NCI-H1417 treated with DMSO at 0.1 percent for 48 hours (cell line): ENCODE data around the gene ZC3H18.
A peak's percentile ranks its signal among the peaks of the same experiment; 100 is the strongest.

Experiments
- DNase-seq: peaks from one replicate; lab custom pipeline; 2025; lab: John Stamatoyannopoulos, UW

ZC3H18 gene

DNA sequence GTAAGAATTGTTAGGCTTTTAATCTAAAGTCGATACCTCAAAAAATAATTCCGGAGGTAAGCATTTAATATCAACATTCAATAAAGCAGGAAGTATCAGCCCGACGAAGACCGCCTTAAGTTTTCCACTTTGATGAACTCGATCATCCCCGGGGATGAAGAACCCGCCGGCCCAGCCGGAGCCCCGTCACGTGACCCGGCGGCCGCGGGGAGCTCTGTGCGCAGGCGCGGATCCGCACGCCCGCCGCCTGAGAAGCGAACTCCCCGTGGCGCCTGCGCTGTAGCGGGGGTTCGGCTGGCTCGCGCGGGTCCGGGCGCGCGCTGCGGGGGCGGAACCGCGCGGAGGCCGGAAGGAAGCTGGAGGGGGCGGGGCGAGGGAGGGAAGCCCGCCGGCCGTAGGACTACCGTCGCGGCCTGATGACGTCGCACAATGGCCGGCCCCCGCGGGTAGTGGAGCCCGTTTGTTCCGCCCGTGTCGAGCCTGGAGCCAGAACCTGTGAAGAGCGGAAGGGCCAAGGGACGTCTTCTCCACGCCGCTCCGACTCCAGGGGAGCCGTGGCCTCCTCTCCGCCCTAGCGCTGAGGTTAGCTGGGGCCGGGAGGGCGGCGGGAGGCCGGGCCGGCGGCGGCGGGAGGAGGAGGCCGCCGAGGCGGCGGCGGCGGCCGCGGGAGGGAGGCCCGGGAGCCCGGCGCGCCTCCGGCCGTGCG, at the start of gene ZC3H18:
ZC3H18 (plus strand) TSS at position 419 of the 706 bp plus-strand sequence. CDS start 6,721 bp downstream, outside the sequence.
- DNase-seq: peak; percentile 67

DNA sequence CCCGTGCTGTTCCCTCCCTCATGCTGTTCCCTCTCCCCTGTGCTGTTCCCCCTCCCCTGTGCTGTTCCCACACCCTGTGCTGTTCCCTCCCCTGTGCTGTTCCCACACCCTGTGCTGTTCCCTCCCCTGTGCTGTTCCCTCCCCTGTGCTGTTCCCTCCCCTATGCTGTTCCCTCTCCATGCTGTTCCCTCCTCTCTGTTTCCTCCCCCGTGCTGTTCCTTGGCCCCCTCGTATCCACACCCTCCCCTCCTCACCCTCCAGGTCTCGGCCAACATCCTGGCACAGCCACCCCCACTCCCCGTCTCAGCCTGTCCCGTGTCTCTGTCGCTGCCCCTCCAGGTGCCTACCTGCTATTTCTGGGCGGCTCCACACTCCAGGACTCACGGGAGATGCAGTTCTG, 48.5 kb upstream of the ZC3H18 start:
- no peak for DNase-seq

DNA sequence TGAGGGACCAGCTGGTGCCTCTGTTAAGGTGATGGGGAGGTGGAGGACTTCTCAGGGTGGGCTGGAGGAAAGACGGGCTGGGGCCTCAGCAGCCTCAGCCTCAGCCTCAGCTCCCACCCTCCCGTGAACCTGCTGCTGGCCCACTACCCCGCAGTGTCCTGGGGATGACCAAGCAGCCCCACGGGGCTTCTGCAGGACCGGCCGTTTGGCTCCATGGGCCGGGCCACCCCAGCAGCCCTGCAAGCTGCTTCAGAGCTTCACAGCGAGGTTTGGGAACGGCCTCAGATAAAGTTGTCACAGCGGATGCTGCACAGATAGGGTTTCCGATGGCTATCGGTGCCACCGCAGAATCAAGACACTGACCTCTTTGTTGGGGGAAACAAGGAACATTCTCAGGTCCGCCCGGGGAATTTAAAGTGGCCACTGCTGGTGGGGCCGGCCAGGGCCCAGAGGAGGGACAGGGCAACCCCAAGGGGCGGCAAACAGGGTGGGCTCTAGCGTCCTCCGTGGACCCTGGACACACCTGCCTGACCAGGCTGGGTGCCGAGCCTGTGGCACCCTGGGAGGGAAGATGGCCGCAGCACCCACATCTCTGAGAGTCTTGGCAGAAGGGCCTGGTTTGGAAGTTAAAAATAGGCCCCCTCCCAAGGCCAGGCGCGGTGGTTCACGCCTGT, 47.8 kb upstream of the ZC3H18 start:
- DNase-seq: no peak

DNA sequence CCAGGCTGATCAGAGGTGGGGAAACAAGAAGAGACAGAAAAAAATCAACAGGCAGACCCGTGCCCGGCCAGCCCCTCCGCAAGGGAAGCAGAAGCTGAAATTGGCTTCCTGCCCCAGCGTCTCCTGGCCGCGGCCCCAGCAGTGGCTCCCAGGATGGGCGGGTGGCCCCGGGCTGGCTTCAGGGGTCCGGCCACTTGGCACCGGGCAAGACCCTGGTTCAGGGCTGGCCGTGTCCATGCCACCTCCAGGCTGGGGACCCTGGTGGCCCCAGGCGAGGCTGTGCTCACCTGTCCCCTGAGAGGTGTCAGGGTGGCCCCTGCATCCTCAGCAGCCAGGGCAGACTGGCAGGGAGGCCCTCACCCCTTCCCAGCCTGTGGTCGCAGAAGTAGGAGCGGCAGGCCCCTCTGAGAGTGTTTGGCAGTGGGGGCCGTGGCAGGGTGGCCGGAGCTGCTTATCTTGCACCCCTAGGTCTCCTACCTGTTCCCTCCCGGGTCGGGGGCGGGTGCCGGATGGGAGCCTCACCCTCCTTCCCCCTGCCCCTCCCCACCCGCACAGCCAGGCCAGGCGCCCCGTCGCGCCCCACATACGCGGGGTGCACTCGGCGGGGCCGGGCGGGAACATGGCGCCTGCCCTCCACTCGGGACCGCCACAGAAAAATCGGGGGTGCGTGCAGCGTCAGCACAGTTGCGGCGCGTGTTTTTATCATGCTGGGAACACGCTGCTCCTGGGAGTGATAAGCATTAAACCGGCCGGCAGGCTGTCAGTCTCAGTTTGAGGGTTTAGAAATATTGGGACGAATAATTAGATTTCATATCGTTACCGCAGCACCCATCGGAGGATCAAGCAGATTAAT, 46.7 kb upstream of the ZC3H18 start:
- no peak for DNase-seq

DNA sequence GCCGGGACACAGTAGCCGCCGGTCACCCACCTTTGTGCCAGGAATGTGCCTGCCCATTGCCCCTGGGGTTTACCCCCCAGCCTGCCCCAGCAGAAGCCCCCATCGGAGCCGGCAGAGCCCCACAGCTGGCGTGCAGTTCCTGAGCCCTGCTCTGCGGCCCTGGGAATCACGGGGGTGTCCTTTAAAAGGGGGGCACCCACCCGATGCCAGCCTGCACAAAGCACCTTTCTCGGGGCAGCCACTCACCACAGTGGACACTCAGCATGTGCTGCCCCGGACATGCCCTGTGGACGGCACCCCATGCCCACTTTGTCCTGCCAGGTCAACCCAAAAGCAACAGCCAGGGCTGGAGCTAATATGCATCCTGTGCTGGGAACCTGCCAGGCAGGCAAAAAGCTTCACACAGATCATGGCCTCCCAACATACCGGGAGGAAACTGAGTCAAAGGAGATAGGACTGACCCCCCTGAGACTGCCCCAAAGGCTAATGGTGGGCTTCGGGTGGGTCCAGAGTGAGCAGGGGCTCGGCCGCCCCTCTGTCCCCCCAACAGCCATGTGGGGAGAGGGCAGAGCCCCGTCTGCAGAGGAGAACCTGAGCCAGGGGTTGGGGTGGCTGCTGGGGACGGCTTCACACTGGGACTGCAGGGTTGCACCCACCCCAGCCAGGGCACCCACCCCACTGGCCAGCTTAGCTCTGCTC, 45.8 kb upstream of the ZC3H18 start:
- no peak for DNase-seq

DNA sequence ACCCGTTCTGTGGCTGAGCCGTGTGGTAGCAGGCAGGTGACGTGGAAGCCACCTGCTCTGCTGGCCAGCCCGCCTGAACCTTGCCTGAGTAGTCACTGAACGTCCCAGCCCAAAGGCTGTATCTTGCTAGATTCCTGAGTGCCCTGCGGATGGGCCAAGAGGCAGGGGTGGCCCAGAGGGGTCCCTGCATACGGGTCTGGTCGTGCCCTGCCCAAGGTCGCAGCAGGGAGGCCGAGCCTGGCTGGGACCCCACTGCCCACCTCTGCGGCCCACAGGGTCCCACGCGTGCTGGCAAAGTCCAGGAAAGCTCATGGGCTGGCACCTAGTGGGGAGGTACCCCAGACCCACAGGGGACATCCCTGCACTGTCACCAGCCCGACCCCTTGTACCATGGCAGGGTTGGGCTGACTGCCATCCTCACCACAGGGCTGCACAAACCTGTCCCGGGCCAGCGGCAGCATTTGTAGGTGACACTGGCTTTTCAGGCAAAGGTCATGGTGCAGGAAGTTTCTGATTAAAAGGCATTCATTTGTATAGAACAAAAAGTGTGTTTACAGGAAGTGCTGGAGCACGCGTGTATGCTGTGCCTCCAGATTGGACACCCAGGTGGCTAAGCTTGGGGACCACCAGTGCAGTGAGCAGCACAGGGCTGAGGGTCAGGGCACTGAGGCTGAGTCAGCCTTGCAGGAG, 45.1 kb upstream of the ZC3H18 start:
- no peak for DNase-seq

DNA sequence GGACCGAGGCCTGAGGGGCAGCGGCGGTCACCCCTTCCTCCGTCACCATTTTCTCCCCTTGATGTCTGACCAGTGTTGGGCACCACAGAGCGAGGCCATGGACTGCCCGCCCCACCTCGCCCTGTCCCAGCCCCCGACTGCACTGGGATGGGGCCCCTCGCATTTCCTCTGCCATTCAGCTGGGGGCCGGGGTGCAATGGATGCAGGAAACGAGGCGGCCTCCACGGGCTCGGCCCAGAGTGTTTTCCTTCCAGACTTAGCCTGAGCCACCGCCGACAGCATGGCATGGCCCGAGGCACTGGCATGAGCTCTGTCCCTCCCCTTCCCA, 44.6 kb upstream of the ZC3H18 start:
- DNase-seq: no peak

DNA sequence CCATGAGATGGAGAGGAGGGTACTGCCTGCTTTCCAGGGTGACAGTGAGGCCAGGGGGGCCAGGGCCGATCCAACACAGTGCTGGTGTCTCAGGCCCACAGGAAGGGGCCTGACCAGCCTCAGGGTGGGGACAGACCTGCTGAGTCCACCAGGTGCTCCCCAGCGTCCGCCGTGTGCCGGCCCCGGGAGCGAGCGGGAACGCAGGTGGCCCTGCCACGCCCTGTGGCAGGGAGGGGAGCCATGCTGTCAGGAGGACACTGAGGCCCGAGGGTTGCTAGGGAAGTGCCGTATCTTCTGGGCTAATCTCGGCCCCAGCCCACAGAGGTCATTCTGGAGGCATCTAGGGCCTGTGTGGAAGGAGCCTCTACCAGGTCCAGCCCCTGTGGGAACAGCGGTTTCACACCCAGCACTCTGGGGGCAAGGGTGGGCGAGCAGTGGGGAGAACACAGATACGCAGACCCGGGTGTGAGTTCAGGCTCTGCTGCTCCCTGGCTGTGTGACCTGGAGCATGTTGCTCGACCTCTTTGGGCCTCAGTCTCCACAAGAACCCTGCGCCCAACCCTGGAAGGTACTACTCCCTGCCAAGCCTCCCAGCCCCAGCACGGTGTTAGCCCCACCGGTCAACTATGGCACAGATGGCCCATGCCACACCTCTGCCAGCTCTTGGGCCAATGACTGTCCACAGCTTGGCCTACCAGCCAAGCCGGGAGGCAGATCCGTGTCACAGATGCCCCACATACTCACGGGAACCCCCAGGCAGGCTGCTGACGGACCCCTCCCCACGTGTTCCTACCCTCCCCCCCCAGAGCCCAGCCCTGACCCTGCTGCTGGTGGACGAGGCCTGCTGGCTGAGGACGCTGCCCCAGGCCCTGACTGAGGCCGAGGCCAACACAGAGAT, 43.9 kb upstream of the ZC3H18 start:
- DNase-seq: no peak

DNA sequence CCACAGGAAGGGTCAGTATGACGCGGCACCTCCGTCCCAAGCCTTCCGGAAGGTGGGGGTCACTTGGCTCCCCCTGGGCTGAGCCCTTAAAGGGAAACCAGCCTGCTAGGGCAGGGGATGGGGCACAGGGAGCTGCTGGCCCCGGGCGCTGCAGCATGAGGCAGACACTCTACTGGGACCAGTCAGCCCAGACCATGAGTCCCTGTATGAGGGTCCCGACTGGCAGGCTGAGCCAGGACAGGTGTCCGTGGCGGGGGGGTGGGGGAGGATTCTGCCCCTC, 43.4 kb upstream of the ZC3H18 start:
- no peak for DNase-seq

DNA sequence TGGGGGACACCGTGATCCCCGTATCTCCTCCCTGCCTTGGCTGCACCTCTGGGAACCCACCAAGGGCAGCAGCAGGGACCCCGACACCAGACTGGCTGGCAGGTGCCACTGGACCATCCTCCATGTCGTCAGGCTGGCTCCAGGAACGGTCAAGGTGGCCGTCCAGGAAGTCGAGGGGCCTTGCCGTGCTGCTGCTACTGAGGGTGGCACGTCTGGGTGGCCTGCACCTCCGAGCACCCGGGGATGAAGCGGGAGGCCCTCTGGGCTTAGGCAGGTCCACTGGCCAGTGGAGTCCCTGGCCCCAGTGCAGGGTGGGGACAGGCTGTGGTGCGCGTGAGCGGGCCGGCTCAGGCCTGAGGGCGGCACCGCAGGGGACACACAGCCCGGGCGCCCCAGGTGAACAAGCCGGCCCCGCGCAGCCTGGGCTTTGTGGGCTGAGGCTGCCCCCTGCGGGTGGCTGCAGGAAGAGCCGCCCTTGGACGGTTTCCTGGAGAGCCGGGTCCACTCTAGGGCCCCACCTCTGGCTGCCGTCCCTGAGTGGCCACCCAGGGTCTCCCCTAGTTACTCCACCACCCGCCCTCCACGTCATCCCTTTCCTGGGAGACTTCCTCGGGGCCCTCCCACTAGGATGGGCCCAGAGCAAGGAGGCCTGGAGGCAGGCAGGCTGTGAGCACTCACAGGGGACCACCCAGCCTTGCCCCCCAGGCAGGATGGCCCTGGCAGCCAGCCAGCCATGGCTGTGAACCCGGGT, 42.8 kb upstream of the ZC3H18 start:
- DNase-seq: no peak

DNA sequence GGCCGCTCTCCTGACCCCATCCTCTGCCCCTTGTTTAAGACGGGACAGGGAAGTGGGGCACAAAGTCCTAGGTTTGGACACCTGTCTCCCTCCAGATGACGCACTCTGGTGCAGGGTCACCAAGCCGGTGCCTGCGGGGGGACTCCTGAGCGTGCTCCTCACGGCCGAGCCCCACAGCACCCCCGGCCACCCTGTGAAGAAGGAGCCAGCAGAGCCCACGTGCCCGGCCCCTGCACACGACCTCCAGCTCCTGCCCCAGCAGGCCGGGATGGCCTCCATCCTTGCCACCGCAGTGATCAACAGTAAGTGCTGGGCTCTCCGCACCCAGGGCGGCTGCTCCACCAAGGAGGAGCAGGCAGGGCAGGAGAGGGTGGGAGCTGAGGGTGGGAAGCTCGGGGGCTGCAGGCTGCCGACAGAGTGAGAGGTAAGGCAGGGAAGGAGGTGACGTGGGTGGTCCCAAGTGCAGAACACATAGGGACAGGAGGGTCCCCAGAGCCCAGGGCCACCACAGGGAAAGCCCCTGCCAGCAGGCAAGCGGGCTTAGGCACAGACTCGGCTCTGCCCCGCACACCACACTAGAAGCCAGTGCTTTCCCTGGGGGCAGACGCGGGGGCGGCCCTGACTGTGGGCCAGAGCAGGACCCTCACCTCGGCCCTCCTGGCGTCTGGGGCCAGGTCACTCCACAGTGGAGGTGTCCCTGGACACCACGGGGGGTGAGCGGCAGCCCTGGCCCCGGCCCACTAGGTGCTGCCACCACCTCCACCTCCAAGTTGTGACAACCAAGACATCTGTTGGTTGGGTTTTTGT, 42.1 kb upstream of the ZC3H18 start:
- no peak for DNase-seq

DNA sequence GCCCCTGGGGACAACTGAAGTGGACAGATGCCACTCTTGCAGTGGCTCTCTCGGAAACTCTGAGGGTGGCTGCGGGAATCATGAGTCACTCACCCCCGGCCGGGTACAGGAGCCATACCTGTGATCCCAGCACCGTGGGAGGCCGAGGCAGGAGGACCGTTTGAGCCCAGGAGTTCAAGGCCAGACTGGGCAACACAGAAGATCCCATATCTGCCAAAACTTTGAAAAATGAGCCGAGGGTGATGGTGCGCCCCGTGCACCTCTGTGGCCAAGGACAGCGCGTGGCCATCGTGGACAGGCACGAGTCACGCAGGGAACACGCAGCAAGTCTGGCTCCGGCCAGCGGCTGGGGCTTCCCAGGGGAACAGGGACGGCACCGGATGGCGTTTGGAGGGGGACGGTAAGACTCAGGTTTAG, 41.3 kb upstream of the ZC3H18 start:
- DNase-seq: no peak

DNA sequence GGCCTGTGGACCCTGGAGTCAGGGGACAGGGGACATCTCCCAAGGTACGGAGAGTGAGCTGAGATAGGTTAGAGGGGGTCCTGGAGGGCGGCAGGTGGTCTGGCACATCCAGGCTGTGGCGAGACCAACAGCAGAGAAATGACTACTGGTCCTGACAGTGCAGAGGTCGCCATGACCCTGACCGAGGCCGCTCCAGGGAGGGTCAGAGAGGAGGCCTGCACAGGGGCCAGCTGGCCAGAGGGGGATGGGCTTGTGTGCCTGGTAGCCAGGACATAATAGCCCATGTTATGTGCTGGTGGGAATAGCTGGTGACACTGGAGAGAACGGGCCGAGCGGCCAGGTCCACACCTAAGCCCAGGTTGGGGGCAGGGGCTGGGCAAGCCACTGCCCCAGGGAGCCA, 40.6 kb upstream of the ZC3H18 start:
- DNase-seq: no peak

DNA sequence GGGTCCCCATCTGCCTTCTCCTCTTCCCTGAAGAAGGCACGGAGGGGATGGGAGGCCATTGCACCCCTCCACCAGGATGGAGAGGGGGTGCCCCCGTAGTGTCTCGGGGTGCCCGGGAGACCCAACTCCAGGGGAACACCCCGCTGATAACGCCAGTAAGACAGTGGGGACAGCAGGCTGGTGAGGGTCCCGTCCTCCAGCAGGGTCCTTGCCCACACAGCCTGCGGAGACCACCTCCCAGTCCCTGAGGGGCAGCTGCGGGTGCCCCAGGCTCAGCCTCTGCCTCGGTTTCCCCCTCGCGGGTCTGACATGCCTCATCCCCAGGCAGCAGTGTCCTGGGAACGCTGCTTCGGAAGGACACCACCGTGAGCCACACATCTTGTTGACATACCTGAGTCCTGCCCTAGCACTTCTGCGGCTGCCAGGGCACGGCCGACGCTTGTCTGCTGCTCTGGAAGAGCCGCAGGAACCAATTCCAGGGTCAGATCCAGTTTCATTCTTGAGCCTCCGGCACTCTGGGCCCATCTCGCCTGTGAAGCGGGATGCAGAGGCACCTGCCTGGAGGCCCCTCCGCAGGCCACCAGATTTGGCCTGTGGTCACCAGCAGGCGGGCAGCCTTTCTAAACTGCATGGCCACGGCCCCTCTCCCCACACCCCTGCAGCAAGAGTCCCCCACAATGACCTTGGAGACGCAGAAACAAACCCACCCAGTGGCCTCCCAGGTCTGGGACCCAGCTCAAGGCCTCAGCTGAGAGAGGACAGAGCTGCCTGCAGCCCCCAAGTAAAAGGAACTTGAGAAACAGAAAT, 39.9 kb upstream of the ZC3H18 start:
- no peak for DNase-seq

DNA sequence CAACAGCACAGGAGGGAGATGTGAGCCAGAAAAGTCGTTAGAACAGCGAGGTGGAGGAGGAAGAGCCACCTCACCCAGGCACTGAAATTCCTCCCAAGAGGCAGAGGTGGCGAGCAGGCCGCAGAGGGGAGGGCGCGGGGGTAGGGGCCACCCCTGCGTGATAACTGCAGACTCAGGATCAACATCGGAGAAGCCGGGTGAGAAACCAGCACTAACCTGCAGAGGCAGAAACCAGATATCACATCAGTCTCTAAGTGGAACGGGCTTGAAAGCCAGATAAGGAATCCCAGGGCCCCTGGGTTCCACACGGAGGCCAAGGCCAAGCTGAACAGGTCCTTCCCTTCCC, 39.4 kb upstream of the ZC3H18 start:
- no peak for DNase-seq

DNA sequence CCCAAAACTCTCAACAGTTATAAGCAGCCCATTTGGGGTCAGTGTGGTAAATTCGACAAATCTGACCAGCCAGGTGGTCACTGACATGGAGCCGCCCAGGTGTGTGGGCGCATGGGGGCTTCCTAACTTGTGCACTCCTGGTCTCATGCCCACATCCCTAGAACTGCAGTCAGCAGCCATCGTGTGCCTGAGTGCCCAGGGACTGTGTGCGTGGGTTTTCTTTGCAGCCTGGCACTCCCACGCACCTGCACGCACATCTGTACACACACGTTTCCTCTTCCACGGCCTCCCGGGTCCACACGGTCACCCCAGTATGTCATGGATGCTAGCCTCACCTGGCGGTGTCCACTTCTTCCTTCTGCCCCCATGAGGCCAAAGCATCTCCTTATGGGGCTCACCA, 38.9 kb upstream of the ZC3H18 start:
- no peak for DNase-seq

DNA sequence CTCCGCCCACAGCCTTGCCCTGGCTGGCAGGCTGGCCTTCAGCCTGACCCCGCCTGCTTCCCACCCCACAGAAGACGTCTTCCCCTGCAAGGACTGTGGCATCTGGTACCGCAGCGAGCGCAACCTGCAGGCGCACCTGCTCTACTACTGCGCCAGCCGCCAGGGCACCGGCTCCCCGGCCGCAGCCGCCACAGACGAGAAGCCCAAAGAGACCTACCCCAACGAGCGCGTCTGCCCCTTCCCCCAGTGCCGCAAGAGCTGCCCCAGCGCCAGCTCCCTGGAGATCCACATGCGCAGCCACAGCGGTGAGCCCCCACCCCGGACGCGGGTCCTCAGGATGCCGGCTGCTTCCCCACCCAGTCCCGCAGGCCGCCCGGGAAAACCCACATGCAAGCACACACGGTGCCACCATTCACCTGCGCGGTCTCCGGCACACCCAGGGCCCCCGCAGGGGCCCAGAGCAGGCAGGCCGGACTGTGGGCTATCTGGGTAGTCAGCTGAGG, 38.2 kb upstream of the ZC3H18 start:
- DNase-seq: no peak

DNA sequence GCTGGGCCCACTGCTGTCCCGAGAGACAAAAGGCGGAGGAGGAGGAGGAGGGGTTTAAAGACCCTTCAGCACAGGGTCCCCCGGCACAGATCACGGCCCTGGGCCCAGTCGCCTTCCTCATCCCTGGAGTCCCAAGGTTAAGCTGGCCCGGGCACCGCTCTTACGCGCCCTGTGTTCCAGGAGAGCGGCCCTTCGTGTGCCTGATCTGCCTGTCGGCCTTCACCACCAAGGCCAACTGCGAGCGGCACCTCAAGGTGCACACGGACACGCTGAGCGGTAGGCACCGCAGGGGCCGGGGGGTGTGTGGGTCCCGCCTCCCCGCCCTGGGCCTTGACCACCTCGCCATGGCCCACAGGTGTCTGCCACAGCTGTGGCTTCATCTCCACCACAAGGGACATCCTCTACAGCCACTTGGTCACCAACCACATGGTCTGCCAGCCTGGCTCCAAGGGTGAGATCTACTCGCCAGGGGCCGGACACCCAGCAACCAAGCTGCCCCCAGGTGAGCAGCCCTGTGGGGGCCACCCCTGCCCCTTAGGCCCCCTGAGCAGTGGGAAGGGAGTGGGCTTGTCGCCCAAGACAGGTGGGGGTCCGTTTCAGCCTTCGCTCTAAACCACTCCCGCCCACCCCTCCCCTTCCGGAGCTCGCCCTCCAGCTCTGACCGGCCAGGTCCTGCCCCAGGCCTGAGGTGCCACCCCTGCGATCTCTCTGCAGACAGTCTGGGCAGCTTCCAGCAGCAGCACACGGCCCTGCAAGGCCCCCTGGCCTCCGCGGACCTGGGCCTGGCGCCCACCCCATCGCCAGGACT, 37.6 kb upstream of the ZC3H18 start:
- DNase-seq: no peak
